ENCODE results near the gene TMEM44.

TMEM44 gene

GRCh38 chr3:194654443-194654842 lies 21.2 kb upstream of the TMEM44 start:
- ChIA-PET CTCF (interaction anchor here (1.3 kb wide), 1 partner anchor 15 kb away, joined by 3 read pairs; no protein-coding TSS in a partner anchor), POLR2A (no interaction called here)
- peaks cover 31 to 71% (median 44%) of the 10 kb centered on the region in 4 experiments for H3K36me3 ChIP-seq (ENCODE audit: control insufficient read depth in 4 of 4, insufficient read depth in 4 of 4, low read length in 3 of 4)
- H3K4me1 ChIP-seq (ENCODE audit: control extremely low read depth in 1 of 4, control insufficient read depth in 4 of 4, insufficient read depth in 4 of 4, low read length in 3 of 4), result peaks cover 5 to 16% (median 13%) of the 10 kb centered on the region in 4 experiments
- H3K27me3 ChIP-seq (replicated peaks in 2 of 5; ENCODE audit: control insufficient read depth in 4 of 5, insufficient read depth in 5 of 5, low read length in 4 of 5), result no peaks in the 10 kb centered on the region
- no peak overlapping the region for H3K4me3 ChIP-seq (ENCODE audit: control insufficient read depth in 1 of 7, extremely low read depth in 1 of 7, insufficient read depth in 4 of 7, low read depth in 2 of 7, low read length in 6 of 7)
- H3K9me3 ChIP-seq (ENCODE audit: control extremely low read depth in 1 of 5, control insufficient read depth in 4 of 5, insufficient read depth in 2 of 5, low read depth in 1 of 5, low read length in 4 of 5), result no peaks in the 10 kb centered on the region
- DNase-seq, result no peak
- no peak overlapping the region for H3K27ac ChIP-seq (ENCODE audit: insufficient read depth in 1 of 2, low read depth in 1 of 2, low read length in 2 of 2, poor library complexity in 1 of 2, severe bottlenecking in 2 of 2)
- WGBS (ENCODE audit: insufficient coverage), result 98% methylated on average over 5 of the region's 5 CpGs

GRCh38 chr3:194647747-194648146 lies 14.5 kb upstream of the TMEM44 start:
- H3K4me3 ChIP-seq (ENCODE audit: control insufficient read depth in 1 of 7, extremely low read depth in 1 of 7, insufficient read depth in 4 of 7, low read depth in 2 of 7, low read length in 6 of 7), result no peak overlapping the region
- CTCF ChIA-PET, result interaction anchor here (1.3 to 3.0 kb wide), 5 partner anchors 8 to 35 kb away, joined by 3 to 13 read pairs (median 5); partner anchors contain the start of gene LSG1
- no CpG with 5 or more reads among the region's 3 CpGs for WGBS (ENCODE audit: insufficient coverage)
- H3K27me3 ChIP-seq (replicated peaks in 2 of 5; ENCODE audit: control insufficient read depth in 4 of 5, insufficient read depth in 5 of 5, low read length in 4 of 5), result no peaks in the 10 kb centered on the region
- no peak for DNase-seq
- POLR2A ChIA-PET, result no interaction called here
- no peaks in the 10 kb centered on the region for H3K4me1 ChIP-seq (ENCODE audit: control extremely low read depth in 1 of 4, control insufficient read depth in 4 of 4, insufficient read depth in 4 of 4, low read length in 3 of 4)
- H3K36me3 ChIP-seq (ENCODE audit: control insufficient read depth in 4 of 4, insufficient read depth in 4 of 4, low read length in 3 of 4), result peaks cover 43 to 84% (median 62%) of the 10 kb centered on the region in 4 experiments
- no peak overlapping the region for H3K27ac ChIP-seq (ENCODE audit: insufficient read depth in 1 of 2, low read depth in 1 of 2, low read length in 2 of 2, poor library complexity in 1 of 2, severe bottlenecking in 2 of 2)
- no peaks in the 10 kb centered on the region for H3K9me3 ChIP-seq (ENCODE audit: control extremely low read depth in 1 of 5, control insufficient read depth in 4 of 5, insufficient read depth in 2 of 5, low read depth in 1 of 5, low read length in 4 of 5)

- no peak for DNase-seq
- H3K27ac ChIP-seq (ENCODE audit: insufficient read depth in 1 of 2, low read depth in 1 of 2, low read length in 2 of 2, poor library complexity in 1 of 2, severe bottlenecking in 2 of 2), result no peak overlapping the region
- CTCF ChIA-PET, result interaction anchor here (0.6 to 4.1 kb wide), 8 partner anchors 9 to 658 kb away, joined by 3 to 20 read pairs (median 4); no protein-coding TSS in a partner anchor
- WGBS (ENCODE audit: insufficient coverage), result 100% methylated on average over 1 of the region's 2 CpGs
- POLR2A ChIA-PET, result interaction anchor here (0.7 kb wide), 1 partner anchor 437 kb away, joined by 6 read pairs; no protein-coding TSS in a partner anchor
- H3K27me3 ChIP-seq (replicated peaks in 2 of 5; ENCODE audit: control insufficient read depth in 4 of 5, insufficient read depth in 5 of 5, low read length in 4 of 5), result no peaks in the 10 kb centered on the region
- H3K9me3 ChIP-seq (ENCODE audit: control extremely low read depth in 1 of 5, control insufficient read depth in 4 of 5, insufficient read depth in 2 of 5, low read depth in 1 of 5, low read length in 4 of 5), result no peaks in the 10 kb centered on the region
- peaks cover 0 to 8% (median 5%) of the 10 kb centered on the region in 4 experiments for H3K4me1 ChIP-seq (ENCODE audit: control extremely low read depth in 1 of 4, control insufficient read depth in 4 of 4, insufficient read depth in 4 of 4, low read length in 3 of 4)
- H3K4me3 ChIP-seq (ENCODE audit: control insufficient read depth in 1 of 7, extremely low read depth in 1 of 7, insufficient read depth in 4 of 7, low read depth in 2 of 7, low read length in 6 of 7), result no peak overlapping the region
- H3K36me3 ChIP-seq (ENCODE audit: control insufficient read depth in 4 of 4, insufficient read depth in 4 of 4, low read length in 3 of 4), result peaks cover 27 to 76% (median 46%) of the 10 kb centered on the region in 4 experiments
Measured at GRCh38 chr3:194642769-194643168, 9.6 kb upstream of the TMEM44 start.

- H3K36me3 ChIP-seq (ENCODE audit: control insufficient read depth in 4 of 4, insufficient read depth in 4 of 4, low read length in 3 of 4), result peaks cover 23 to 61% (median 38%) of the 10 kb centered on the region in 4 experiments
- CTCF ChIA-PET, result interaction anchor here (1.0 to 4.1 kb wide), 3 partner anchors 24 to 45 kb away, joined by 3 to 20 read pairs (median 3); no protein-coding TSS in a partner anchor
- no peaks in the 10 kb centered on the region for H3K27me3 ChIP-seq (replicated peaks in 2 of 5; ENCODE audit: control insufficient read depth in 4 of 5, insufficient read depth in 5 of 5, low read length in 4 of 5)
- DNase-seq, result peak; percentile 42 to 61 (median 52)
- no peak overlapping the region for H3K27ac ChIP-seq (ENCODE audit: insufficient read depth in 1 of 2, low read depth in 1 of 2, low read length in 2 of 2, poor library complexity in 1 of 2, severe bottlenecking in 2 of 2)
- WGBS (ENCODE audit: insufficient coverage), result 100% methylated on average over 1 of the region's 7 CpGs
- no peaks in the 10 kb centered on the region for H3K9me3 ChIP-seq (ENCODE audit: control extremely low read depth in 1 of 5, control insufficient read depth in 4 of 5, insufficient read depth in 2 of 5, low read depth in 1 of 5, low read length in 4 of 5)
- no peak overlapping the region for H3K4me3 ChIP-seq (ENCODE audit: control insufficient read depth in 1 of 7, extremely low read depth in 1 of 7, insufficient read depth in 4 of 7, low read depth in 2 of 7, low read length in 6 of 7)
- POLR2A ChIA-PET, result interaction anchor here (0.7 kb wide), 1 partner anchor 164 kb away, joined by 3 read pairs; no protein-coding TSS in a partner anchor
- peaks cover 0 to 8% (median 5%) of the 10 kb centered on the region in 4 experiments for H3K4me1 ChIP-seq (ENCODE audit: control extremely low read depth in 1 of 4, control insufficient read depth in 4 of 4, insufficient read depth in 4 of 4, low read length in 3 of 4)
Measured at GRCh38 chr3:194640829-194641228, 7.6 kb upstream of the TMEM44 start.

- H3K9me3 ChIP-seq (ENCODE audit: control extremely low read depth in 1 of 5, control insufficient read depth in 4 of 5, insufficient read depth in 2 of 5, low read depth in 1 of 5, low read length in 4 of 5), result no peaks in the 10 kb centered on the region
- H3K27ac ChIP-seq (ENCODE audit: insufficient read depth in 1 of 2, low read depth in 1 of 2, low read length in 2 of 2, poor library complexity in 1 of 2, severe bottlenecking in 2 of 2), result no peak overlapping the region
- H3K4me1 ChIP-seq (ENCODE audit: control extremely low read depth in 1 of 4, control insufficient read depth in 4 of 4, insufficient read depth in 4 of 4, low read length in 3 of 4), result peaks cover 0 to 8% (median 5%) of the 10 kb centered on the region in 4 experiments
- 94% methylated on average over 10 of the region's 10 CpGs for WGBS (ENCODE audit: insufficient coverage)
- no peak for DNase-seq
- H3K4me3 ChIP-seq (ENCODE audit: control insufficient read depth in 1 of 7, extremely low read depth in 1 of 7, insufficient read depth in 4 of 7, low read depth in 2 of 7, low read length in 6 of 7), result no peak overlapping the region
- CTCF ChIA-PET, result interaction anchor here (1.0 to 4.1 kb wide), 11 partner anchors 8 to 44 kb away, joined by 3 to 20 read pairs (median 5); no protein-coding TSS in a partner anchor
- POLR2A ChIA-PET, result no interaction called here
- H3K27me3 ChIP-seq (replicated peaks in 2 of 5; ENCODE audit: control insufficient read depth in 4 of 5, insufficient read depth in 5 of 5, low read length in 4 of 5), result no peaks in the 10 kb centered on the region
- peaks cover 10 to 45% (median 28%) of the 10 kb centered on the region in 4 experiments for H3K36me3 ChIP-seq (ENCODE audit: control insufficient read depth in 4 of 4, insufficient read depth in 4 of 4, low read length in 3 of 4)
Measured at GRCh38 chr3:194638991-194639605, 5.9 kb upstream of the TMEM44 start.

GRCh38 chr3:194637541-194638400 lies 4.6 kb upstream of the TMEM44 start:
- ChIA-PET CTCF (interaction anchor here (1.1 to 2.9 kb wide), 6 partner anchors 10 to 45 kb away, joined by 3 to 7 read pairs (median 4); no protein-coding TSS in a partner anchor), POLR2A (no interaction called here)
- WGBS (ENCODE audit: insufficient coverage), result 98% methylated on average over 22 of the region's 22 CpGs
- Histone ChIP-seq H3K4me3 (ENCODE audit: control insufficient read depth in 1 of 7, extremely low read depth in 1 of 7, insufficient read depth in 4 of 7, low read depth in 2 of 7, low read length in 6 of 7) (no peak overlapping the region), H3K27ac (ENCODE audit: insufficient read depth in 1 of 2, low read depth in 1 of 2, low read length in 2 of 2, poor library complexity in 1 of 2, severe bottlenecking in 2 of 2) (no peak overlapping the region), H3K9me3 (ENCODE audit: control extremely low read depth in 1 of 5, control insufficient read depth in 4 of 5, insufficient read depth in 2 of 5, low read depth in 1 of 5, low read length in 4 of 5) (no peaks in the 10 kb centered on the region), H3K36me3 (ENCODE audit: control insufficient read depth in 4 of 4, insufficient read depth in 4 of 4, low read length in 3 of 4) (peaks cover 10 to 35% (median 20%) of the 10 kb centered on the region in 4 experiments), H3K4me1 (ENCODE audit: control extremely low read depth in 1 of 4, control insufficient read depth in 4 of 4, insufficient read depth in 4 of 4, low read length in 3 of 4) (peaks cover 0 to 13% (median 5%) of the 10 kb centered on the region in 4 experiments), H3K27me3 (replicated peaks in 2 of 5; ENCODE audit: control insufficient read depth in 4 of 5, insufficient read depth in 5 of 5, low read length in 4 of 5) (no peaks in the 10 kb centered on the region)
- DNase-seq, result no peak

Measured in common myeloid progenitor, CD34-positive (primary cell).